NOMO-1 treated with DMSO at 0.1 percent for 48 hours (cell line): ENCODE results near the gene ARPC2.
A peak's percentile ranks its signal among the peaks of the same experiment; 100 is the strongest.

ENCODE experiments used
- DNase-seq: peaks from one replicate; lab custom pipeline; 2025; ENCODE audit not compliant: unreplicated experiment; lab: John Stamatoyannopoulos, UW

ARPC2 gene

GRCh38 chr2:218216336-218216673 is 684 bp upstream of the ARPC2 start:
- DNase-seq = no peak

- peak; percentile 59 for DNase-seq
Measured at GRCh38 chr2:218217360-218218267, 625 bp downstream of the ARPC2 start.

GRCh38 chr2:218218268-218219185 is 1.5 kb downstream of the ARPC2 start:
- DNase-seq = peak; percentile 86

- DNase-seq = no peak
Measured at GRCh38 chr2:218219934-218220333, 2.9 kb downstream of the ARPC2 start.

- DNase-seq = no peak
Measured at GRCh38 chr2:218221000-218221399, 4.0 kb downstream of the ARPC2 start.

GRCh38 chr2:218223046-218223445 is 6.1 kb downstream of the ARPC2 start:
- no peak for DNase-seq

GRCh38 chr2:218224186-218224585 is 7.2 kb downstream of the ARPC2 start:
- DNase-seq = no peak

- no peak for DNase-seq
Measured at GRCh38 chr2:218226903-218227302, 9.9 kb downstream of the ARPC2 start.

- no peak for DNase-seq
Measured at GRCh38 chr2:218228366-218229090, 11.5 kb downstream of the ARPC2 start.

- peak; percentile 97 for DNase-seq
Measured at GRCh38 chr2:218229239-218229638, 12.2 kb downstream of the ARPC2 start.

GRCh38 chr2:218229851-218230250 is 12.9 kb downstream of the ARPC2 start:
- peak; percentile 23 for DNase-seq

GRCh38 chr2:218230882-218231281 is 13.9 kb downstream of the ARPC2 start:
- peak; percentile 26 for DNase-seq

- no peak for DNase-seq
Measured at GRCh38 chr2:218233543-218233942, 16.6 kb downstream of the ARPC2 start.

- no peak for DNase-seq
Measured at GRCh38 chr2:218234521-218234920, 17.5 kb downstream of the ARPC2 start.

GRCh38 chr2:218235017-218235416 is 18.0 kb downstream of the ARPC2 start:
- DNase-seq = no peak

GRCh38 chr2:218236829-218237228 is 19.8 kb downstream of the ARPC2 start:
- no peak for DNase-seq

- DNase-seq = no peak
Measured at GRCh38 chr2:218238887-218239286, 21.9 kb downstream of the ARPC2 start.

GRCh38 chr2:218244204-218244603 is 27.2 kb downstream of the ARPC2 start:
- DNase-seq = no peak

GRCh38 chr2:218244665-218245064 is 27.7 kb downstream of the ARPC2 start:
- DNase-seq = no peak

GRCh38 chr2:218245214-218245613 is 28.2 kb downstream of the ARPC2 start:
- no peak for DNase-seq

- no peak for DNase-seq
Measured at GRCh38 chr2:218249691-218250090, 32.7 kb downstream of the ARPC2 start.
